Activated B cell treated with CpG ODN at 0.5 μM for 24 hours (primary cell): Measurements from ENCODE around the gene WWOX. TPM values are rescaled to one million over a fixed set of nuclear protein-coding genes. Genes with fewer than 3 reads are reported as not detected.

ENCODE experiments used
- ATAC-seq: fragments of 200-7000 bp; cut with Tn5 transposase; one replicate; pipeline ENCODE4 v1.10.0; 2021; ENCODE audit warnings: low read depth, mild to moderate bottlenecking, moderate library complexity
- CTCF ChIA-PET: fragments of 350-600 bp; sonication (Branson Sonifier 250); formaldehyde crosslinking; loops from one replicate; lab custom pipeline; 2021; ENCODE audit warnings: antibody characterized with exemption; lab: Charles Lee
- POLR2A ChIA-PET: fragments of 350-600 bp; sonication (Branson Sonifier 250); formaldehyde crosslinking; loops from one replicate; lab custom pipeline; 2021; ENCODE audit warnings: antibody characterized with exemption; lab: Charles Lee
- DNase-seq: peaks from one replicate; pipeline ENCODE4 v3.0.0; 2022
- H3K27ac Mint-ChIP-seq: one replicate; pipeline ENCODE4 v1.8.0; 2020; ENCODE audit warnings: mixed read lengths
- H3K27me3 Mint-ChIP-seq: one replicate; pipeline ENCODE4 v1.8.0; 2021; ENCODE audit warnings: mixed read lengths
- H3K36me3 Mint-ChIP-seq: one replicate; pipeline ENCODE4 v1.8.0; 2021; ENCODE audit warnings: low read depth, mixed read lengths
- H3K4me1 Mint-ChIP-seq: one replicate; pipeline ENCODE4 v1.8.0; 2021; ENCODE audit warnings: mixed read lengths
- H3K4me3 Mint-ChIP-seq: one replicate; pipeline ENCODE4 v1.8.0; 2020; ENCODE audit warnings: mild to moderate bottlenecking, mixed read lengths
- H3K9me3 Mint-ChIP-seq: one replicate; pipeline ENCODE4 v1.8.0; 2020; ENCODE audit warnings: mixed read lengths
- intact Hi-C: fragments of 100-400 bp; cut with micrococcal nuclease; formaldehyde crosslinking; loops from one replicate; pipeline ENCODE4 v1.15.1; 2024
- total RNA-seq: library from RNA; stranded (reverse); gene quantifications from 2 replicates; pipeline ENCODE4 v1.2.3, GENCODE V29; 2022
- TF ChIP-seq, protein P1 (sequence below): fragments of 200-600 bp; IDR thresholded peaks from one replicate; pipeline ENCODE4 v1.8.0; 2022; ENCODE audit warnings: antibody characterized with exemption, mild to moderate bottlenecking

WWOX gene
- total RNA-seq, 1 donor from 2014 or later: 22.6 TPM

DNA sequence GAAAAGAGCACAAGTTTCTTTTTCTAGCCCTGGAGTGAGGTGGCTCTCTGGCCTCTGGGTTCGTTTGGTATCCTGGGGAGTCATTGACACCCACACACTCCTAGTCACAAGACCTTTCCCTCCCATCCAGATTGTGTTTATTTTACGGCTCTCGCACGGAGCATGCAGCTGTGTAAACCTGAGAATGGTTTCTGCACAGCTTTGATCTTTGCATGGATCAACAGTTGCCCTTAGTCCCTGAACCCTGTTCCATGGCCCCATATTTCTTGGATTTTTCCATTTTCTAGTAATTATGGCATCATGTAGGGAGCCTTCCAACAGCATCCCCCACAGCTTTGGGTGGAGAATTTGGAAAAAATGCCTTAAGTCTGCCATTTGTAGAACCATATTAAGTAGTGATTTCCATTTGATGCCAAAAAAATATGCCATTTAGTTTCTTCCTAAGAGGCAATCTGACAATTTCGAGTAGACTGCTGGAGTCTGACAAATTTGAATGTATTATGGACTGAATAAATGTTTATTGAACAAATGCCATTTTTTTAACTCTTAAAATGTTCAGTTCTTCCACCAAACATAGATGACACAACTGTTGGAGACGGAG, 197.7 kb downstream of the WWOX start:
- DNase-seq: no peak
- ATAC-seq: no peak
- no peaks in the 10 kb centered on the region for H3K36me3 Mint-ChIP-seq
- POLR2A ChIA-PET: no interaction called here
- no peaks in the 10 kb centered on the region for H3K4me1 Mint-ChIP-seq
- H3K27me3 Mint-ChIP-seq: no peaks in the 10 kb centered on the region
- CTCF ChIA-PET: no interaction called here
- intact Hi-C loops: no loop called here
- H3K4me3 Mint-ChIP-seq: no peak overlapping the region
- H3K9me3 Mint-ChIP-seq: no peaks in the 10 kb centered on the region
- TF ChIP-seq, protein P1, sequence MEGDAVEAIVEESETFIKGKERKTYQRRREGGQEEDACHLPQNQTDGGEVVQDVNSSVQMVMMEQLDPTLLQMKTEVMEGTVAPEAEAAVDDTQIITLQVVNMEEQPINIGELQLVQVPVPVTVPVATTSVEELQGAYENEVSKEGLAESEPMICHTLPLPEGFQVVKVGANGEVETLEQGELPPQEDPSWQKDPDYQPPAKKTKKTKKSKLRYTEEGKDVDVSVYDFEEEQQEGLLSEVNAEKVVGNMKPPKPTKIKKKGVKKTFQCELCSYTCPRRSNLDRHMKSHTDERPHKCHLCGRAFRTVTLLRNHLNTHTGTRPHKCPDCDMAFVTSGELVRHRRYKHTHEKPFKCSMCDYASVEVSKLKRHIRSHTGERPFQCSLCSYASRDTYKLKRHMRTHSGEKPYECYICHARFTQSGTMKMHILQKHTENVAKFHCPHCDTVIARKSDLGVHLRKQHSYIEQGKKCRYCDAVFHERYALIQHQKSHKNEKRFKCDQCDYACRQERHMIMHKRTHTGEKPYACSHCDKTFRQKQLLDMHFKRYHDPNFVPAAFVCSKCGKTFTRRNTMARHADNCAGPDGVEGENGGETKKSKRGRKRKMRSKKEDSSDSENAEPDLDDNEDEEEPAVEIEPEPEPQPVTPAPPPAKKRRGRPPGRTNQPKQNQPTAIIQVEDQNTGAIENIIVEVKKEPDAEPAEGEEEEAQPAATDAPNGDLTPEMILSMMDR: no peak
- H3K27ac Mint-ChIP-seq: no peak overlapping the region

DNA sequence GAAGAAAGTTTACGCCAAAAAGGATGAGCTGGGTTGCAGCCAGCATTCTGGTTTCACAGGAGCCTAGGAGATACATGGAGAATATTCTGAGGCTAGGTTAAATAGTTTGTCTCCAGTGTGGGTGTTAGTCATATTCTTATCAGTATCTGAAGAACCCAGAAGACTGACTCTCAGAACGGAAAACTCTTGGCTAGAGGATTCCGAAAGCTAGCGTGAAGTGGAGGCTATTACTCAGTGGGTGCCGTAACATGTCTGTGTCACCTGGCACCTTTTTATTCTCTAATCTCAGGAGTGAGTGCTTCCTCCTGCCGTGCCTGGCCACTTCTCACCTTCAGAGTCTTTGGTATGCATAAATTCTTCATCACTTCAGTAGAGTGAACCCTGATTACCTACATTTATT, 199.5 kb downstream of the WWOX start:
- ChIA-PET POLR2A (no interaction called here), CTCF (no interaction called here)
- no peak overlapping the region for H3K4me3 Mint-ChIP-seq
- no peaks in the 10 kb centered on the region for H3K4me1 Mint-ChIP-seq
- no peak for DNase-seq
- no peaks in the 10 kb centered on the region for H3K36me3 Mint-ChIP-seq
- intact Hi-C loops: no loop called here
- H3K9me3 Mint-ChIP-seq: no peaks in the 10 kb centered on the region
- TF ChIP-seq, protein P1: no peak
- H3K27ac Mint-ChIP-seq: no peak overlapping the region
- no peaks in the 10 kb centered on the region for H3K27me3 Mint-ChIP-seq
- ATAC-seq: no peak

DNA sequence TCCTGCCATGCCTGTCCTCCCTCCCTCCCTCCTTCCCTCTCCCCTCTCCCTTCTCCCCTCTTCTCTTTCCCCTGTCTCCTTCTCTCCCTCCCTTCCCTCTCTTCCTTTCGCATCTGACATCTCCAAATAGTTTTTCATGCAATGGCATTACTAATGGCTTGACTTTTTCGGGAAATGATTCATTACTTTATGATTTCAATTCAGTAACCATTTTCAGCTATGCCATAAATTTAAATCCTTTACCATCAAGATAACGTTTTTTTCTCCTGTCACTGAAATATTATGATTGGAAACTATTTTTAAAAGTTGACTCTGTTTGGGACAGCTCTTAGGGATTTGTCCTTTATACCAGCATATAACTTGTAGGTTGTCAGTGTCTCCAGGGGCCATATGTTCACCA, 201.0 kb downstream of the WWOX start:
- H3K9me3 Mint-ChIP-seq: no peaks in the 10 kb centered on the region
- DNase-seq: no peak
- H3K4me3 Mint-ChIP-seq: no peak overlapping the region
- no peak for ATAC-seq
- H3K36me3 Mint-ChIP-seq: no peaks in the 10 kb centered on the region
- POLR2A ChIA-PET: no interaction called here
- H3K4me1 Mint-ChIP-seq: no peaks in the 10 kb centered on the region
- no peaks in the 10 kb centered on the region for H3K27me3 Mint-ChIP-seq
- intact Hi-C loops: no loop called here
- CTCF ChIA-PET: no interaction called here
- TF ChIP-seq, protein P1: no peak
- no peak overlapping the region for H3K27ac Mint-ChIP-seq

DNA sequence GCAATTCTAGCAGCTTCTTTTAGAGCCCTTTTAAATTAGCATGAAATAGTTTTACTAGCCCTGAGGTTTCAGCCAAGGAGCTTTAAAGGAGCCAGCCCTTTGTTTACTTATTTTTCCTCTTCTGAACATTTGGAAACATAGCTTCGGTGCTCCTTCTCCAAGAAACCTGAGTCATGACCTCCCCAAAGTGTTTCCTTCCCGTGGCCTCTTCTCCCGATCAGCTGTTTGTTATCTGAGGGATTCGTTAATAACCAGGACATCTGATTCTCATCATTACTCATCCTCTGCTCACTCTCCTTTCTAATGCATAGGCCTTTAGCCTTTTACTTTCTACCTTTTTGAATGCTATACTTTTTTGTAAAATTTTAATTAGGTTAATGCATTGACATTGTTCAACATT, 204.5 kb downstream of the WWOX start:
- H3K4me3 Mint-ChIP-seq: no peak overlapping the region
- TF ChIP-seq, protein P1: no peak
- no peaks in the 10 kb centered on the region for H3K36me3 Mint-ChIP-seq
- H3K27ac Mint-ChIP-seq: no peak overlapping the region
- H3K9me3 Mint-ChIP-seq: no peaks in the 10 kb centered on the region
- no peak for ATAC-seq
- no peak for DNase-seq
- H3K4me1 Mint-ChIP-seq: no peaks in the 10 kb centered on the region
- ChIA-PET POLR2A (no interaction called here), CTCF (no interaction called here)
- no peaks in the 10 kb centered on the region for H3K27me3 Mint-ChIP-seq
- intact Hi-C loops: no loop called here

DNA sequence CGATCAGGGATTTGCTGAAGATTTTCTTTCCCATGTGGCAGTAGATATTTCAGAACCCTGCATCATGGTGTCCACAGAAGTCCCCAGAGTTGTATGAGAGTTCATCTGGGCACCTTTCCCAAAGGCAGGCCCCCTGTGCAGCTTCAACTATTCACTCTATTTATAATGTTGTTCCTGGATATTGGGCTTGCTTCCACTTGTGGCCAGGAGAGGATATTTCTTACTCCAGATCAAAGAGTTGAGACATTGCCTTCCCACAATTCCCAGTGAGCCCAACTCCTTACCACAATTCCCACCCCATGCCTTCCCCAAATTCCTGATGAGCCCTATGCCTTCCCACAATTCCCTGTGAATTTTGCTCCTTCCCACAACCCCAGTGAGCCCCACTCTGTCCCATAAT, 206.9 kb downstream of the WWOX start:
- intact Hi-C loops: no loop called here
- H3K4me3 Mint-ChIP-seq: no peak overlapping the region
- CTCF ChIA-PET: no interaction called here
- peaks cover 1% of the 10 kb centered on the region for H3K4me1 Mint-ChIP-seq
- H3K27me3 Mint-ChIP-seq: no peaks in the 10 kb centered on the region
- no peaks in the 10 kb centered on the region for H3K36me3 Mint-ChIP-seq
- TF ChIP-seq, protein P1: no peak
- POLR2A ChIA-PET: no interaction called here
- no peaks in the 10 kb centered on the region for H3K9me3 Mint-ChIP-seq
- H3K27ac Mint-ChIP-seq: no peak overlapping the region
- ATAC-seq (no peak), DNase-seq (no peak)
